PC-9 (cell line): ENCODE measurements around the gene TMTC2.

Experiments used
- CTCF ChIP-seq: fragments of 200-600 bp; sonication (generic); conservative IDR thresholded peaks from 2 replicates; pipeline ENCODE4 v1.6.1; 2017; ENCODE audit warnings: mixed run types, antibody characterized with exemption, mild to moderate bottlenecking, moderate library complexity
- EZH2 ChIP-seq: fragments of 200-600 bp; sonication (generic); IDR thresholded peaks from 2 replicates; pipeline ENCODE4 v1.8.0; 2017; ENCODE audit warnings: antibody characterized with exemption, low read depth

- TF ChIP-seq CTCF (no peak), EZH2 (no peak)
These were observed 463.3 kb downstream of the TMTC2 start for GRCh38 chr12:83149987-83150386.
